HCEC 1CT (cell line): ENCODE data around the gene CDADC1.
"Not testable (repeated sequence)": the region's sequence is repeated elsewhere in the genome, so short reads cannot be mapped to it uniquely, and the experiment has no call there.

Experiments used
- DNase-seq: peaks from one replicate; pipeline ENCODE4 v3.0.0-alpha.2; 2017

CDADC1 gene

GRCh38 chr13:49319951-49320350, 72.2 kb downstream of the CDADC1 start:
- no peak for DNase-seq

- DNase-seq = no peak
Observed at GRCh38 chr13:49320975-49321374, 73.2 kb downstream of the CDADC1 start.

GRCh38 chr13:49322702-49323101, 75.0 kb downstream of the CDADC1 start:
- no peak for DNase-seq

GRCh38 chr13:49323344-49323743, 75.6 kb downstream of the CDADC1 start:
- DNase-seq = no peak

GRCh38 chr13:49326222-49326917, 78.6 kb downstream of the CDADC1 start:
- DNase-seq = no peak

- not testable (repeated sequence) for DNase-seq
Observed at GRCh38 chr13:49327145-49327544, 79.4 kb downstream of the CDADC1 start.

- DNase-seq = no peak
Observed at GRCh38 chr13:49329831-49330545, 82.3 kb downstream of the CDADC1 start.

- DNase-seq = no peak
Observed at GRCh38 chr13:49330546-49330864, 82.8 kb downstream of the CDADC1 start.

GRCh38 chr13:49336655-49337054, 88.9 kb downstream of the CDADC1 start:
- no peak for DNase-seq

- no peak for DNase-seq
Observed at GRCh38 chr13:49340161-49340560, 92.4 kb downstream of the CDADC1 start.

GRCh38 chr13:49341517-49341916, 93.8 kb downstream of the CDADC1 start:
- no peak for DNase-seq

GRCh38 chr13:49341941-49342340, 94.2 kb downstream of the CDADC1 start:
- DNase-seq = no peak

- DNase-seq = no peak
Observed at GRCh38 chr13:49342454-49342853, 94.7 kb downstream of the CDADC1 start.
